CD14-positive monocyte (primary cell): Measurements from ENCODE around the gene RNF149. TPM values are rescaled to one million over a fixed set of nuclear protein-coding genes. Genes with fewer than 3 reads are reported as not detected.

Source experiments
- DNase-seq, 3 donors: peaks; one replicate each; pipeline ENCODE4 v3.0.0-alpha.2; 2011 to 2022
- H2AFZ ChIP-seq: 2 replicates; pipeline ENCODE4 v1.6.0; 2012; ENCODE audit warnings: mild to moderate bottlenecking, low read depth, low read length, inconsistent platforms; ENCODE audit not compliant: insufficient read depth, poor library complexity, severe bottlenecking
- H3K27ac ChIP-seq, 2 donors: 1 replicate in 1 of 2; 2 replicates in 1 of 2; pipeline ENCODE4 v1.5.1; 2012 to 2013; ENCODE audit warnings: low read length in 2 of 2, control low read depth in 1 of 2, inconsistent platforms in 1 of 2, low read depth in 1 of 2, mild to moderate bottlenecking in 1 of 2
- H3K27me3 ChIP-seq, 2 donors: one replicate each; pipeline versions ENCODE4 v1.6.0 to v1.6.1; 2011 to 2013; ENCODE audit warnings: low read length in 2 of 2; ENCODE audit not compliant: control insufficient read depth in 2 of 2, insufficient read depth in 2 of 2
- H3K36me3 ChIP-seq, 2 donors: replicated peaks in 1 of 2; 1 replicate in 1 of 2; 2 replicates in 1 of 2; pipeline versions ENCODE4 v1.5.1 to v1.6.1; 2012 to 2013; ENCODE audit warnings: low read length in 2 of 2, control low read depth in 1 of 2, inconsistent platforms in 1 of 2, mild to moderate bottlenecking in 1 of 2; ENCODE audit not compliant: insufficient read depth in 2 of 2, control insufficient read depth in 1 of 2
- H3K4me1 ChIP-seq, 2 donors: 1 replicate in 1 of 2; 2 replicates in 1 of 2; pipeline versions ENCODE4 v1.5.1 to v1.6.1; 2012 to 2013; ENCODE audit warnings: low read length in 2 of 2, control low read depth in 1 of 2, inconsistent platforms in 1 of 2, mild to moderate bottlenecking in 1 of 2, moderate library complexity in 1 of 2; ENCODE audit not compliant: insufficient read depth in 2 of 2, control insufficient read depth in 1 of 2
- H3K4me2 ChIP-seq: replicated peaks from 2 replicates; pipeline ENCODE3; 2012; ENCODE audit warnings: low read length, moderate library complexity, mild to moderate bottlenecking; ENCODE audit not compliant: poor library complexity, severe bottlenecking; ENCODE audit errors: extremely low read depth
- H3K4me3 ChIP-seq, 3 experiments: fragments of 200-600 bp in 1 of 3; sonication (generic) in 1 of 3; replicated peaks in 1 of 3; 1 replicate in 2 of 3; 2 replicates in 1 of 3; pipeline ENCODE4 v1.5.1; 2011 to 2013; ENCODE audit warnings: low read length in 3 of 3, mild to moderate bottlenecking in 3 of 3, control low read depth in 2 of 3, low read depth in 2 of 3, inconsistent platforms in 1 of 3, moderate library complexity in 1 of 3
- H3K79me2 ChIP-seq: 2 replicates; pipeline ENCODE4 v1.6.0; 2012; ENCODE audit warnings: mild to moderate bottlenecking, control low read depth, inconsistent platforms, low read length, moderate library complexity; ENCODE audit not compliant: insufficient read depth
- H3K9ac ChIP-seq: 2 replicates; pipeline ENCODE4 v1.6.0; 2017; ENCODE audit warnings: low read length, mild to moderate bottlenecking; ENCODE audit not compliant: insufficient read depth, poor library complexity, severe bottlenecking
- H3K9me3 ChIP-seq, 2 donors: replicated peaks in 1 of 2; 1 replicate in 1 of 2; 2 replicates in 1 of 2; pipeline versions ENCODE4 v1.5.1 to v1.6.1; 2012 to 2013; ENCODE audit warnings: low read length in 2 of 2, control low read depth in 1 of 2; ENCODE audit not compliant: control insufficient read depth in 1 of 2, insufficient read depth in 1 of 2
- H4K20me1 ChIP-seq: 2 replicates; pipeline ENCODE4 v1.6.0; 2012; ENCODE audit warnings: mild to moderate bottlenecking, low read length, control low read depth, moderate library complexity; ENCODE audit not compliant: insufficient read depth
- H3K27ac Mint-ChIP-seq, 7 donors: one replicate each; pipeline ENCODE4 v1.8.0; 2020; ENCODE audit warnings: mild to moderate bottlenecking in 7 of 7, mixed read lengths in 7 of 7, moderate library complexity in 6 of 7, inconsistent platforms in 2 of 7
- H3K27me3 Mint-ChIP-seq, 3 donors: one replicate each; pipeline ENCODE4 v1.8.0; 2021 to 2022; ENCODE audit warnings: low read depth in 3 of 3, mild to moderate bottlenecking in 3 of 3, mixed read lengths in 3 of 3, moderate library complexity in 3 of 3, inconsistent platforms in 1 of 3
- H3K36me3 Mint-ChIP-seq, 2 donors: one replicate each; pipeline ENCODE4 v1.8.0; 2020; ENCODE audit warnings: mixed read lengths in 2 of 2, inconsistent platforms in 1 of 2, mild to moderate bottlenecking in 1 of 2
- H3K4me1 Mint-ChIP-seq: one replicate; pipeline ENCODE4 v1.8.0; 2020; ENCODE audit warnings: mild to moderate bottlenecking, mixed read lengths
- H3K4me3 Mint-ChIP-seq, 2 donors: one replicate each; pipeline ENCODE4 v1.8.0; 2020; ENCODE audit warnings: mild to moderate bottlenecking in 2 of 2, mixed read lengths in 2 of 2, moderate library complexity in 1 of 2
- H3K9me3 Mint-ChIP-seq, 7 donors: one replicate each; pipeline ENCODE4 v1.8.0; 2020 to 2022; ENCODE audit warnings: mixed read lengths in 7 of 7, mild to moderate bottlenecking in 6 of 7, moderate library complexity in 6 of 7, inconsistent platforms in 2 of 7
- CTCF ChIP-seq: fragments of 200-600 bp; IDR thresholded peaks from one replicate; pipeline ENCODE4 v1.8.0; 2022; ENCODE audit warnings: antibody characterized with exemption, mild to moderate bottlenecking
- whole genome bisulfite sequencing: methylation state at CpG from one replicate; pipeline ENCODE4 v1.1.5; 2013; ENCODE audit warnings: missing lambda C conversion rate; ENCODE audit not compliant: insufficient coverage; 5-methylcytosine and 5-hydroxymethylcytosine counted together
- intact Hi-C, 2 donors: fragments of 100-400 bp; cut with micrococcal nuclease; formaldehyde crosslinking; loops; one replicate each; pipeline versions ENCODE4 v1.15.0 to v1.15.1; 2023
- polyA plus RNA-seq, 3 donors: library from polyadenylated mRNA; depleted of rRNA in 1 of 3; unstranded in 2 of 3; stranded (reverse) in 1 of 3; fragments of 300-500 nt in 2 of 3; fragments of >200 nt in 1 of 3; fragmentation: Illumina TruSeq in 2 of 3; gene quantifications; 1 replicate in 2 of 3; 2 replicates in 1 of 3; pipeline ENCODE4 v1.2.3, GENCODE V29; 2012 to 2021

Gene RNF149
- polyA plus RNA-seq, 3 donors = 112 to 148 (median 141) TPM

DNA sequence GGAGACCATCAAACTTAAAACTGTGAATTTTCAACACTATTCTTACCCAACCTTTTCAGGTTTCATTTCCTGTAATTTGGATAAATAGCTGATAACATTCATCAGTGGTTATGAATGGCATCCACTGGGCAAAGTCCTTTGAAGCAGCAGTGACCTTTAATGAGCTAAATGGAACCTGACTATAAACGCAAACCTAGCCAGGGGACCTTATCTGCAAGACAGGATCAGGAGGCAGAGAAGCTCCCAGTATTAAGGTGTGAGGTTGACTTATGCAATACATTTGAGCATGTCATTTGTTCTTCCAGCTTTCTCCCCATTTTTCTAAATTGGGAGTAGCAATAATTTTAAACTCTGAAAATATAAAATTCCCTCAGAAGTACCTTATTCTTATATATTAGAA, 40.4 kb upstream of the RNF149 start:
- no peak for TF ChIP-seq CTCF
- Mint-ChIP-seq H3K27me3 (no peaks in the 10 kb centered on the region), H3K9me3 (peaks cover 0 to 2% (median 0%) of the 10 kb centered on the region in 7 donors), H3K4me3 (no peak overlapping the region), H3K4me1 (peaks cover 11% of the 10 kb centered on the region), H3K27ac (no peak overlapping the region), H3K36me3 (no peaks in the 10 kb centered on the region)
- no peak overlapping the region for H3K27ac ChIP-seq
- DNase-seq = no peak
- no peaks in the 10 kb centered on the region for H3K27me3 ChIP-seq
- H3K9me3 ChIP-seq = no peaks in the 10 kb centered on the region
- WGBS = 100% methylated on average over 1 of the region's 1 CpG
- H4K20me1 ChIP-seq = no peaks in the 10 kb centered on the region
- H3K36me3 ChIP-seq = no peaks in the 10 kb centered on the region
- intact Hi-C loops = loop anchor here in 1 of 2 donors (5.0 to 10.0 kb wide), 3 partner anchors 56 to 483 kb away; no protein-coding TSS in a partner anchor
- no peak overlapping the region for H3K4me3 ChIP-seq
- no peak overlapping the region for H3K9ac ChIP-seq
- no peaks in the 10 kb centered on the region for H3K4me1 ChIP-seq
- no peaks in the 10 kb centered on the region for H3K79me2 ChIP-seq
- H2AFZ ChIP-seq = no peak overlapping the region
- H3K4me2 ChIP-seq = no peak overlapping the region

DNA sequence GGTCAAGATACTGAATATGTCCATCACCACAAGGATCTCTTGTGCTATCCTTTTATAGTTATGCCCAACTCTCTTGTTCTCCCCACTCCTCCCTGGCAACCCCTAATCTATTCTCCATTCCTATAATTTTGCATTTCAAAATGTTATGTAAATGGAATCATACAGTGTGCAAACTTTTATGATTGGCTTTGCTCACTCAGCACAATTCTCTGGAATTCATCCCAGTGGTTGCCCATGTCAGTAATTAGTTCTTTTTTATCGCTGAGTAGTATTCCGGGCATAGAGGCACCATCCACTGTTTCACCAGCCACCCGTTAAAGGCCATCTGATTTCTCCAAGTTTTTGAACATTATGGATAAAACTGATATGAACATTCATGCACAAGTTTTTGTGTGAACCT, 38.4 kb upstream of the RNF149 start:
- Histone ChIP-seq H4K20me1 (no peaks in the 10 kb centered on the region), H3K9ac (no peak overlapping the region), H3K27me3 (no peaks in the 10 kb centered on the region), H3K79me2 (no peaks in the 10 kb centered on the region), H3K9me3 (no peaks in the 10 kb centered on the region), H3K27ac (no peak overlapping the region), H3K4me3 (no peak overlapping the region), H2AFZ (no peak overlapping the region), H3K4me2 (no peak overlapping the region), H3K4me1 (peaks cover 5 to 7% of the 10 kb centered on the region in 2 donors), H3K36me3 (no peaks in the 10 kb centered on the region)
- H3K4me1 Mint-ChIP-seq = peaks cover 18% of the 10 kb centered on the region
- H3K4me3 Mint-ChIP-seq = no peak overlapping the region
- WGBS = no CpG with 5 or more reads among the region's 3 CpGs
- peaks cover 0 to 2% (median 1%) of the 10 kb centered on the region in 3 donors for H3K27me3 Mint-ChIP-seq
- DNase-seq = no peak
- intact Hi-C loops = loop anchor here in 1 of 2 donors (5.0 to 10.0 kb wide), 3 partner anchors 58 to 485 kb away; no protein-coding TSS in a partner anchor
- H3K27ac Mint-ChIP-seq = no peak overlapping the region
- H3K9me3 Mint-ChIP-seq = no peaks in the 10 kb centered on the region
- no peaks in the 10 kb centered on the region for H3K36me3 Mint-ChIP-seq
- no peak for TF ChIP-seq CTCF
